ENCODE data around the gene WASF2. TPM values are rescaled to one million over a fixed set of nuclear protein-coding genes. Genes with fewer than 3 reads are reported as not detected.

The WASF2 gene
- total and polyA plus RNA-seq, 2 of the 8 experiments (the other 6 are each of a cell fraction or from before 2014, with no cell fraction given) = 32.1 to 86.6 TPM

DNA sequence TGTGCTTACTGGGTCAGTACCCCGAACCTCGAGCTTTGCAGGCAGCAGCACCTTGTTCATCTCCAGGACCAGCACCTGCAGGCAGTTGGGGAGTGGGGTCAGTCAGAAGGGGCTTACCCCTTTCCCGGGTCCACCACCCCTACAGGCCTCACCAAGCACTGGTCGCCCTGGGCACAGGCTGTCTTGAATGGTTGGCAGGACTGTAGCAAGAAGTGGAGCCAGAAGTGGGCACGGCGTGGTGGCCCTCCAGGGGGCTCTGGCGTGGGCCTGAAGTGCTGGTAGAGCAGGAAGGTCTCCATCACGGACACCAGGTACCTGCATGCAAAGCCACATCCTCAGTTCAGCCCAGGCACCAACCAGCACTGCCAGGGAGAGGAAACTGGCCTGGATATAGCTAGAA lies 128.4 kb downstream of the WASF2 start:
- Histone ChIP-seq H3K4ac (replicated peaks; ENCODE audit: insufficient read length, low read depth, low read length) (no peak overlapping the region), H2BK20ac (ENCODE audit: low read length) (no peak overlapping the region), H3K9me3 (ENCODE audit: insufficient read depth in 2 of 2, low read depth in 1 of 2, low read length in 1 of 2) (no peaks in the 10 kb centered on the region), H2BK15ac (ENCODE audit: low read length) (0 out of 2 replicates have a peak overlapping the region, but pooled peaks have one; percentile 4), H3K79me2 (ENCODE audit: control insufficient read depth in 1 of 2, insufficient read depth in 2 of 2, low read length in 2 of 2) (no peaks in the 10 kb centered on the region), H4K5ac (ENCODE audit: insufficient read length, low read depth, low read length) (no peak overlapping the region), H2AFZ (ENCODE audit: low read length) (no peak overlapping the region), H4K91ac (replicated peaks; ENCODE audit: insufficient read length, low read length) (no peak overlapping the region), H2BK120ac (replicated peaks; ENCODE audit: low read depth, low read length) (no peak overlapping the region), H3K18ac (ENCODE audit: extremely low read depth, low read length) (no peak overlapping the region), H4K8ac (ENCODE audit: extremely low read depth, insufficient read depth, low read length) (no peak overlapping the region), H3K23me2 (ENCODE audit: low read depth, low read length) (peaks cover 14% of the 10 kb centered on the region), H3K79me1 (ENCODE audit: low read depth, low read length) (no peaks in the 10 kb centered on the region), H3K27ac (ENCODE audit: low read depth, low read length) (no peak overlapping the region), H3K4me3 (ENCODE audit: extremely low read depth in 1 of 4, insufficient read depth in 2 of 4, low read depth in 3 of 4, low read length in 4 of 4) (peak overlapping the region in 1 of 4 experiments; percentile 89; a peak in 1 of 8 replicates), H3K27me3 (replicated peaks in 1 of 4; ENCODE audit: control insufficient read depth in 3 of 4, extremely low read depth in 1 of 4, insufficient read depth in 3 of 4, low read length in 3 of 4) (peaks cover 12 to 47% (median 36%) of the 10 kb centered on the region in 4 experiments), H3K9ac (replicated peaks in 1 of 4; ENCODE audit: extremely low read depth in 1 of 4, low read depth in 3 of 4, low read length in 3 of 4) (no peak overlapping the region), H3K4me2 (ENCODE audit: insufficient read depth in 1 of 2, low read depth in 2 of 2, low read length in 2 of 2) (peak overlapping the region in 1 of 2 experiments; percentile 84; a peak in 1 of 4 replicates), H2AK5ac (ENCODE audit: low read depth, low read length) (0 out of 2 replicates have a peak overlapping the region, but pooled peaks have one; percentile 16), H3K56ac (replicated peaks; ENCODE audit: insufficient read length, low read depth, low read length) (no peak overlapping the region), H3K36me3 (ENCODE audit: control insufficient read depth in 2 of 4, insufficient read depth in 4 of 4, low read length in 3 of 4) (no peaks in the 10 kb centered on the region), H3K4me1 (replicated peaks in 1 of 4; ENCODE audit: control insufficient read depth in 3 of 4, insufficient read depth in 4 of 4, low read length in 3 of 4) (peaks cover 3 to 22% (median 12%) of the 10 kb centered on the region in 4 experiments), H3K14ac (ENCODE audit: insufficient read length) (no peak overlapping the region), H2BK12ac (ENCODE audit: low read depth, low read length) (no peak overlapping the region), H2BK5ac (ENCODE audit: low read depth, low read length) (no peak overlapping the region), H3K23ac (ENCODE audit: insufficient read length) (no peak overlapping the region), H4K20me1 (replicated peaks in 1 of 2; ENCODE audit: control insufficient read depth in 1 of 2, insufficient read depth in 2 of 2, low read length in 2 of 2) (peaks cover 0 to 11% of the 10 kb centered on the region in 2 experiments)
- CTCF ChIA-PET (ENCODE audit: partially characterized antibody) = interaction anchor here (0.7 to 28.8 kb wide), 15 partner anchors 9 to 265 kb away, joined by 3 to 625 read pairs (median 6); partner anchors contain the start of genes CD164L2, FCN3, GPR3 and SYTL1
- no peak for DNase-seq (ENCODE audit: low read depth in 1 of 2, low spot score in 2 of 2)
- WGBS, 2 experiments (ENCODE audit: extremely low coverage in 1 of 2, insufficient coverage in 1 of 2, insufficient read length in 1 of 2, insufficient replicate concordance in 2 of 2, low coverage in 1 of 2, low lambda C conversion rate in 2 of 2, missing lambda C conversion rate in 1 of 2) = 84% methylated on average over 8 of the region's 8 CpGs; no CpG with 5 or more reads in 1 of the 2 experiments
- no peak for FAIRE-seq
- POLR2A ChIA-PET (ENCODE audit: partially characterized antibody) = interaction anchor here (0.9 to 10.3 kb wide), 5 partner anchors 8 to 328 kb away, joined by 3 to 101 read pairs (median 4); no protein-coding TSS in a partner anchor
- TF ChIP-seq TAF7 (optimal IDR thresholded peaks at IDR 0.05; ENCODE audit: borderline replicate concordance, low read depth, low read length) = no peak
- no peak for TF ChIP-seq SIX5 (IDR thresholded peaks at IDR 0.05; ENCODE audit: low read depth, low read length)
- no peak for TF ChIP-seq KDM5A (IDR thresholded peaks at IDR 0.05; ENCODE audit: low read length)
- TF ChIP-seq HDAC2 (IDR thresholded peaks at IDR 0.05; ENCODE audit: borderline replicate concordance in 1 of 2, low read depth in 2 of 2, low read length in 2 of 2) = no peak
- no peak for TF ChIP-seq ZNF274 (IDR thresholded peaks at IDR 0.05; ENCODE audit: borderline replicate concordance, extremely low read depth, low read length)
- TF ChIP-seq JUN (IDR thresholded peaks at IDR 0.05; ENCODE audit: low read depth, low read length) = no peak
- no peak for TF ChIP-seq SIN3A (conservative IDR thresholded peaks at IDR 0.05 in 1 of 2, IDR thresholded peaks at IDR 0.05 in 1 of 2; ENCODE audit: low read depth in 1 of 2, low read length in 2 of 2)

Data from H1 (cell line).